NCI-H82 treated with DMSO at 0.1 percent for 48 hours (cell line): ENCODE results near the gene GSE1.

Source experiments
- DNase-seq: peaks from one replicate; lab custom pipeline; 2025; ENCODE audit not compliant: unreplicated experiment; lab: John Stamatoyannopoulos, UW

The GSE1 gene

GRCh38 chr16:85631802-85632393 is 18.8 kb downstream of the GSE1 start:
- no peak for DNase-seq

DNA sequence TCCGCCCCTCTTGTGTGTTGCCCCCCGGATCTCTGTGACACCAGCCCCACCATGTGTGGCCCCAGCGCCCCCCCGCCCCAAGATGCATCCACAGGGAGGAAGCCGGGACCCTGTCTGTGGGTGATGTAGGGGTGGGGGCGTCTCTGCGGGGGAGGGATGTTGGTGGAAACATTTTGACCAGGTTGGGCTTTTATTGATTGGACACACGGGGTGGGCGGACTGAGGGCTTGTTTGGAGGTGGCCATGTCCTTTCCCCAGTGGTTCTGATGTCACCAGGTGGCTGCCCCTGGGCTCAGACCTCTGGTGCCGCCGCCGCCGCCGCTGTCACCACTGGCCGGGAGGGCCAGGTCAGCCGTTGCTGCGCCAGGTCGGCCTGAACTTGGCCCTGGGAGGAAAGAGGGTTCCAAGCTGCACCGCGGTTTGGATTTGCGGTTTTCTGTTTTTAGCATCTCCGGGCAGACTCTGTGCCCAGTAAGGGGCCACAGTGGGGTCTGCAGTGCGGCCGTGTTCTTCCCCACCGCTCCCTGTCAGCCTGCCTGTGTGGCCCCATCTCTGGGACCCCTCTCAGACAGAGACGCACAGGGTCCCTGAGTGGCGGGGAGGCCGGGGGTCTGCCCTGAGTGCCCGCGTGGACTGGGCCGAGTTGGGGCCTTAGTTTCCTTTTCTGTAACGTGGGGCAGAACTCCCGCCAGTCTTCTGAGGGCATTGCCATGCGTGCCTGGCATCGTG is 19.8 kb downstream of the GSE1 start:
- DNase-seq, result no peak

GRCh38 chr16:85633438-85633743 is 20.3 kb downstream of the GSE1 start:
- DNase-seq, result no peak

GRCh38 chr16:85633888-85634287 is 20.8 kb downstream of the GSE1 start:
- DNase-seq, result no peak

GRCh38 chr16:85634747-85635544 is 21.8 kb downstream of the GSE1 start:
- DNase-seq, result no peak

DNA sequence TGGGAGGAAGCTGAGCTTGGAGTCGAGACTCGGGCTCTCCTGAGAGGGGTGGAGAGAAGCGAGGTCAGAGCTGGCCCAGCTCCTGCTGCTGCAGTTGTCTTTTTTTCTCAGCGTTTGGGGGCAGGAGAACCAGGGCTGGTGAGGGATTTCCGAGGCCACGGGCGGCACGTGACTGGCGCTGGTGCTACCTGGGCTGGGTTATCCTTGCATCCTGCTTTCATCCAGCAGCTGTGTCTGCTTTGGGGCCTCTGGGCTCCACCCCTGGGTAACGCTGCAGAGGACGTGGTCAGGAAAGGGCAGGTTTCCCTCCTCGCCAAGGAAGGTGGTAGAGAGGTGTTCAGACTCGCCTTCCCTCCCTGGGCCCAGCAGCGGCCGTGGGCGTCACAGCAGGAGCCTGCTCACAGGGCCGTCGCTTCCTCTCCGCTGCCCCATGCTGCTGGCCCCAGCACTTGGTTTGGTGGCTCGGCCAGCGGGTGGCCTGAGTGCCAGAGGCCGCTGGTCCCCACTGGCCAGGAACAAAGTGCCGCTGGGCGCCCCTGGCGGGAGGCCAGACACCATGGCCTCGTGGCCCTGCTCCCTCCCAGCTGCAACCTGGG is 22.5 kb downstream of the GSE1 start:
- DNase-seq, result no peak

DNA sequence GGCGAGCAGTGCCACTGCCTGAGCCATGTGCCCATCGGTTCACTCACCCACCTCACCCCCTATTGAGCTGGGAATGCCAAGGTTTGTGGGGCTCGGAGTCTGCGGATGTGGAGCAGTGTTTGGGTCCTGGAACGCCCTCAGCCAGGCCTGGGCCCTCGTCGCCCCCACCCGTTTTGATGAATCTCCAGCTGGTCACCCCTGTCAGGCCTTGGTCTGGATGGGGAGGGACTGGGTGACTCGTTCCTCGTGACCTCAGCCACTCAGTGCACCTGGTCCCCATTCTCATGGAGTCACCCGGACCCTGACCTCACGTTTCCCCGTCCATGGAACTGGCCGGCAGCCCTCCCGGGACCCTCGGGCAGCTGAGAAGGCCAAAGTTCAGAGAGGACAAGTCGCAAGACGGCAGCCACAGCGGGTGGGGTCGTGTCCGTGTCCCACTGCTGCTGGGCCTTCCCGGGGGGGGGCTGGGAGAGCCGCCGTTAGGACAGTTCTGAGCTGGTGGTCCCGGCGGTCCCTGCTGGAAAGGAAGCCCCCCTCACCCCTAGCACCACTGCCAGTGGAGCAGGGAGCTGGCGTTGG is 23.2 kb downstream of the GSE1 start:
- DNase-seq, result no peak

- no peak for DNase-seq
Measured at GRCh38 chr16:85637061-85637807, 24.1 kb downstream of the GSE1 start.

- DNase-seq, result no peak
Measured at GRCh38 chr16:85637808-85638647, 24.9 kb downstream of the GSE1 start.

DNA sequence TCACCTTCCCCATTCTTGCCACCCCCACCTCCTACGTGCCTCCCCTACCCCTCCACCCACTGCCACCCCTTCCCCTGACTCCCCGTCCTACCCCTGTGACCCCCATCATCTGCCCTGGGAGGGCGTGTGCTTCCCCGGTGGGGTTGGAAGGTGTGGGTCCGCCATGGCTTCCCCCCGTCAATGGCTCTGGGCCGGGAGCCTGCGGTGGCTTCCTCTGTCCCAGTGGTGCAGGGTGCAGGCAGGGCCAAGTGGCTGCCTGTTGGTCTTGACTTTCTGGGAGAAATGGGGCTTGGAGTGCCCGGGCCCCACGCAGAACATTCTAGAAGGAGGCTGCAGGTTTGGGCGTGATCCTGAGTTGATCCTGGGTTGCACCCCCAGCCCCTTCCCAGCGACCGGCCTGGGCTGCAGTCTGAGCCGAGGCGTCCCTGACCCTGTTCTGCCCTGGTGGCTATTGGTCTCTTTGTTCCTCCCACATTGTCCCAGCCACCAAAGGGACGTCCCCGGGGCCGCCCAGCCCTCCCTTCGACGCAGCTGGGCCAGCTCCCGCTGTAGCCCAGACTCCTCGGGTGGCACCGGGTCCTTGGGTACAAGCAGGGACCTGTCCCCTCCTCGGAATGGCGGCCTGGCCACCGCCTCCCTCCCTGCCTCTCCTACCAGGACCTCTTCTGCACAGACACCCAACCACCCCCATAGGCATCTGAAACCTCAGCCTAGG is 25.7 kb downstream of the GSE1 start:
- no peak for DNase-seq

DNA sequence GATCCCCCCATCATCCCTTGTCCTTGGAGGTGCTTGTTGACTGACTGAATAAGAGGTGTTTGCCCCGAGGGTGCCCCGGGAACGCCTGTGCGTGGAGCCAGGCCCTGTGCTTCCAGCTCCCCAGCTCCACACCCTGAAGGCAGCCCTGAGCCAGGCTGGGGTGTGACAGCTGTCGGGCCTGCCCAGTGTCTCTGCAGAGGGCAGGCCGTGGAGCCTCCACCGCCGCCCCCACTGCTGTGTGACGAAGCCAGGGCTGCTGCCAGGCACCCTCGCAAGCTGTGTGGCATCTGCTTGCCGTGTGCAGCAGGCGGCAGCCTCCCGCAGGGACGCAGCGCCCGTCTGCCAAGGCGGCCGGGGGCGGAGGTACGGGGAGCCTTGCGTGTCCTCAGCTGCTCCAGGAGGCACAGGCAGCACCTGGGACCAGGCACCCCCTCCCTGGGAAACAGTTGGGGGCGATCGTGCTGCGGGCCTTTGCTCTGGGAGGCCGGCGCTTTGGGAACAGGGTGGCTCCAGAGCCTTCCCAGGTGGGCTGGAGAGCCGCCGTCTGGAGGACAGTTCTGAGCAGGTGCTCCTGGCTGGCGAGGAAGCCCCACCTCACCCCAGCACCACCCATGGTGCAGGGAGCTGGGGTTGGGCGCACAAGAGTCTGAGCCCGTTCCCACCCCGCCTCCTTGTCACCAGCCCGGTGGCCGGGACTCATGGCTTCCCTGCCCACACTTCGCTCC is 26.6 kb downstream of the GSE1 start:
- DNase-seq, result no peak

DNA sequence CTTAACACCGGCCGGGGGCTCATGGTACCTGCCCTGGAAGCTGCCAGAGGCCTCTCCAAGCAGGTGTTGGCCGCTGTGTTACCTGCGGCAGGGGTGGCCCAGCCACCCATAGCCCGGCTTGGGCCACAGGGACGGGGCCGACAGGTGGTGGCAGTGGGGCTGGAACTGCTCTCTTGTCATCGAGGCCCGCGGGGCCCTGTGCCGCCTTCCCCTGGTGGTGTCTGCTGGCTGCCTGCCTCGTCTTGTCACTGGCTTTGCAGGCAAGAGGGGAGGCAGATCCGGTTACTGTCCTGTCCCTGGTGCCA is 27.1 kb downstream of the GSE1 start:
- no peak for DNase-seq

DNA sequence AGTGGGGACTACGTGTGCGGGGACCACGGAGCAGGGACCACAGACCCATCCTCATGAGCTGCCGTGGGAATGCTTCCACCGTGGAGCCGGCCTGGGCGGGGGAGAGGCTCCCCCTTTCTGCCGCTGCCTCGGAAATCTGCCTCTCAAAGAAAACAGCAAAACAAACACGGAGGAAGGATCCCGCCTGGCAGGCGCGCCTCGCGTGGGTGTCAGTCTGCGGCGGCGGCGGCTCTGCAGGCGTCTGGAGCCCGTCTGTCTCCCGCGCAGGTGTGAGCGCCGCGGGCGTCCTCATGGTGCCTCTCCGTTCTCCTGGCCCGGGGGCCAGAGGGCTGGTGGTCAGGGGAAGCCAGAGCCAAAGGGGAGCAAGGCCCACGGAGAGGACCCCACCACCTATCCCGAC is 27.5 kb downstream of the GSE1 start:
- no peak for DNase-seq

- DNase-seq, result no peak
Measured at GRCh38 chr16:85641305-85641704, 28.2 kb downstream of the GSE1 start.

DNA sequence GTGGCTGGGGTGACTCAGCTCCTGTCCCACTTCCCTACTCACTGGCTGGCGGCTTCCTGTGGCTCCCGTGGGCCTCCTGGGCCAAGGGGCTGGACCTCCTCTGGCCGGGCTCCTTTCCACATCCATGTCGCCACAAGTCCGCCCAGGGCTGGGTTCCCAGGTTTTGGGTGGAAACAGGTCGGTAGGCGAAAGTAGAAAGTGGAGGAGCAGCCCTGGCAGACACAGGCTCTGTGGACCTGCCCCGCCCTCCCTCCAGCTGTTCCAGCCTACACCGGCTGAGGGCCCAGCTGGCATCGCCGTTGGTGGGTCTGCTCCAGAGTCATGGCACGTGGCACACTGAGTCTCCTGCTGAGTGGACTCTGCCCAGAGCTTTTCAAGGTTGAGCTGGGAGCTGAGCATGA is 28.7 kb downstream of the GSE1 start:
- DNase-seq, result no peak

DNA sequence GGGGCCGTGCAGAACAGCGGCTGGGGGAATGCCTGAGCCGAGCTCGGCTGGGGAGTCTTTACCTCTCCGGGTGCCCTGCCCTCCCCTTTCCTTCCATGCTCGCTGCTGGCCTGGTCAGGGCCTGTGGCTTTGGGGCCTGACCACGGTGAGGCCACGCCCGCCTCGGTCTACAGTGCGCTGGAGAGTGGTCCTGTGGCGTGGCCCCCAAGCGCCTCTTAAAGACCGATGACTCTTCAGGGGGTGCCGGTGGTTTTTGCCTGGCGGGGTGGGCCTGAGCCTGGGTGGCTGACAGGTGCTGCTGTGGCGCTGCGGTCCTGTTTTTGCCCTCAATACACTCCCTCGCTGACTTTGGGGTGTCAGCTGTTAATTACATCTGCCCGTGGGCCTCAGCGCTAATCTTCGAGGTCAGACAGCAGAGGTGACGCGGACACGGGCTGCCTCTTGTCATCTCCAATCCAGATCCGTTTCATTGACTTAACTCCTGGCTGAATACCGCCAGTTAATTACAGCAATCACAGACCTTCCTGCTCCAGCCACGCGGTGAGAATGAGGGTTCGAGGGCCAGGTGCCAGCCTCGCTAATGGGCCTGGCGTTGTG is 29.7 kb downstream of the GSE1 start:
- DNase-seq, result no peak

DNA sequence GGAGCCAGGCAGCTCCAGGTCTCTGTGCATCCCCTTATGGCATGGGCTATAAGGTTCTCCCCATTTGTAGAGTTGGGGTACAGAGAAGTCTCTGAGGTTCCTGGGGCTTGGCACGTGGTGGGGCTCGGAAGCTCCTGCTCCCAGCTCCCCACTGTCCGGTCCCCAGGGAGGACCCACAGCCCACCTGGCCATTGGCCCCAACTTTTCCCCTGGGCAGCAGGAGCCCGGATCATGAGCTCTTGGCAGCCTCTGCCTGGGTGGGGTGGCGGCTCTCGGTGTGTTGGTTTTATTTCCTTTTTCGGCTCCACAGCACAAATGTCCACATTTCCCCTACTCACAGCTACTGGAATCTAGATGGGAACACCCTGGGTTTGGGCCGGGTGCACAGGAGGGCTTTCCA is 30.5 kb downstream of the GSE1 start:
- no peak for DNase-seq

- no peak for DNase-seq
Measured at GRCh38 chr16:85644093-85644712, 31.1 kb downstream of the GSE1 start.
